Effector memory CD4-positive, alpha-beta T cell (primary cell): Measurements from ENCODE around the gene ADORA3.

Experiments used
- DNase-seq, 3 donors: peaks; one replicate each; pipeline ENCODE4 v3.0.0-alpha.2; 2020
- H3K27ac ChIP-seq: 2 replicates; pipeline ENCODE4 v1.7.0; 2013; ENCODE audit warnings: mild to moderate bottlenecking, low read length, moderate library complexity; ENCODE audit not compliant: insufficient read depth, poor library complexity, severe bottlenecking
- H3K27me3 ChIP-seq: replicated peaks from 2 replicates; pipeline ENCODE4 v1.7.0; 2013; ENCODE audit warnings: mild to moderate bottlenecking, low read length; ENCODE audit not compliant: insufficient read depth, control insufficient read depth, poor library complexity, severe bottlenecking
- H3K36me3 ChIP-seq: 2 replicates; pipeline ENCODE4 v1.7.0; 2013; ENCODE audit warnings: mild to moderate bottlenecking, low read length, moderate library complexity; ENCODE audit not compliant: control insufficient read depth, insufficient read depth
- H3K4me1 ChIP-seq: 2 replicates; pipeline ENCODE4 v1.7.0; 2013; ENCODE audit warnings: low read length, mild to moderate bottlenecking; ENCODE audit not compliant: control insufficient read depth, insufficient read depth, poor library complexity, severe bottlenecking
- H3K4me3 ChIP-seq: 2 replicates; pipeline ENCODE4 v1.7.0; 2013; ENCODE audit warnings: low read length, low read depth, mild to moderate bottlenecking; ENCODE audit not compliant: insufficient read depth, poor library complexity, severe bottlenecking
- H3K9me3 ChIP-seq: 2 replicates; pipeline ENCODE4 v1.7.0; 2013; ENCODE audit warnings: mild to moderate bottlenecking, low read length, moderate library complexity; ENCODE audit not compliant: control insufficient read depth

The ADORA3 gene

GRCh38 chr1:111490220-111490619, 13.2 kb downstream of the ADORA3 start:
- Histone ChIP-seq H3K36me3 (no peaks in the 10 kb centered on the region), H3K27me3 (no peaks in the 10 kb centered on the region), H3K4me1 (no peaks in the 10 kb centered on the region), H3K9me3 (no peaks in the 10 kb centered on the region), H3K4me3 (no peak overlapping the region), H3K27ac (no peak overlapping the region)
- no peak for DNase-seq

- Histone ChIP-seq H3K4me1 (no peaks in the 10 kb centered on the region), H3K36me3 (no peaks in the 10 kb centered on the region), H3K27me3 (no peaks in the 10 kb centered on the region), H3K27ac (no peak overlapping the region), H3K9me3 (no peaks in the 10 kb centered on the region), H3K4me3 (no peak overlapping the region)
- DNase-seq, result no peak
These were observed 13.8 kb downstream of the ADORA3 start for GRCh38 chr1:111489604-111490003.

GRCh38 chr1:111488669-111489068, 14.8 kb downstream of the ADORA3 start:
- Histone ChIP-seq H3K4me3 (no peak overlapping the region), H3K9me3 (no peaks in the 10 kb centered on the region), H3K27me3 (no peaks in the 10 kb centered on the region), H3K27ac (no peak overlapping the region), H3K4me1 (no peaks in the 10 kb centered on the region), H3K36me3 (no peaks in the 10 kb centered on the region)
- DNase-seq, result no peak

GRCh38 chr1:111487133-111487532, 16.3 kb downstream of the ADORA3 start:
- Histone ChIP-seq H3K4me1 (no peaks in the 10 kb centered on the region), H3K36me3 (no peaks in the 10 kb centered on the region), H3K27me3 (no peaks in the 10 kb centered on the region), H3K4me3 (no peak overlapping the region), H3K9me3 (no peaks in the 10 kb centered on the region), H3K27ac (no peak overlapping the region)
- DNase-seq, result no peak

- no peak for DNase-seq
- Histone ChIP-seq H3K9me3 (no peaks in the 10 kb centered on the region), H3K4me1 (no peaks in the 10 kb centered on the region), H3K4me3 (no peak overlapping the region), H3K27me3 (no peaks in the 10 kb centered on the region), H3K36me3 (no peaks in the 10 kb centered on the region), H3K27ac (no peak overlapping the region)
These were observed 17.0 kb downstream of the ADORA3 start for GRCh38 chr1:111486431-111486830.

- H3K4me3 ChIP-seq, result no peak overlapping the region
- H3K4me1 ChIP-seq, result no peaks in the 10 kb centered on the region
- no peaks in the 10 kb centered on the region for H3K9me3 ChIP-seq
- H3K27ac ChIP-seq, result no peak overlapping the region
- no peaks in the 10 kb centered on the region for H3K36me3 ChIP-seq
- H3K27me3 ChIP-seq, result no peaks in the 10 kb centered on the region
- DNase-seq, result no peak
These were observed 18.9 kb downstream of the ADORA3 start for GRCh38 chr1:111484391-111485026.

GRCh38 chr1:111483876-111484275, 19.6 kb downstream of the ADORA3 start:
- peaks cover under 1% of the 10 kb centered on the region for H3K4me1 ChIP-seq
- no peaks in the 10 kb centered on the region for H3K36me3 ChIP-seq
- no peaks in the 10 kb centered on the region for H3K27me3 ChIP-seq
- H3K9me3 ChIP-seq, result no peaks in the 10 kb centered on the region
- H3K4me3 ChIP-seq, result no peak overlapping the region
- no peak for DNase-seq
- H3K27ac ChIP-seq, result no peak overlapping the region

GRCh38 chr1:111483166-111483565, 20.3 kb downstream of the ADORA3 start:
- H3K4me1 ChIP-seq, result peaks cover 7% of the 10 kb centered on the region
- H3K27me3 ChIP-seq, result no peaks in the 10 kb centered on the region
- DNase-seq, result no peak
- no peak overlapping the region for H3K27ac ChIP-seq
- no peaks in the 10 kb centered on the region for H3K36me3 ChIP-seq
- H3K4me3 ChIP-seq, result no peak overlapping the region
- no peaks in the 10 kb centered on the region for H3K9me3 ChIP-seq

- Histone ChIP-seq H3K4me1 (peaks cover 22% of the 10 kb centered on the region), H3K9me3 (no peaks in the 10 kb centered on the region), H3K27me3 (no peaks in the 10 kb centered on the region), H3K27ac (no peak overlapping the region), H3K4me3 (no peak overlapping the region), H3K36me3 (no peaks in the 10 kb centered on the region)
- peak in 2 of 3 donors; percentile 17 to 30 for DNase-seq
These were observed 21.8 kb downstream of the ADORA3 start for GRCh38 chr1:111481387-111482221.

GRCh38 chr1:111480674-111481073, 22.8 kb downstream of the ADORA3 start:
- DNase-seq, result no peak
- H3K4me3 ChIP-seq, result no peak overlapping the region
- no peaks in the 10 kb centered on the region for H3K27me3 ChIP-seq
- no peaks in the 10 kb centered on the region for H3K9me3 ChIP-seq
- no peaks in the 10 kb centered on the region for H3K36me3 ChIP-seq
- peaks cover 32% of the 10 kb centered on the region for H3K4me1 ChIP-seq
- no peak overlapping the region for H3K27ac ChIP-seq
